Activated CD8-positive, alpha-beta memory T cell treated with anti-CD3 and anti-CD28 coated beads, Interleukin-2, amount 50 U/mL, for 1 hour (primary cell): ENCODE results near the gene RNF5.
"Not testable (repeated sequence)": the region's sequence is repeated elsewhere in the genome, so short reads cannot be mapped to it uniquely, and the experiment has no call there.

Source experiments
- DNase-seq: peaks from one replicate; pipeline ENCODE4 v3.0.0-alpha.2; 2020; ENCODE audit errors: extremely low read depth

Gene RNF5

DNA sequence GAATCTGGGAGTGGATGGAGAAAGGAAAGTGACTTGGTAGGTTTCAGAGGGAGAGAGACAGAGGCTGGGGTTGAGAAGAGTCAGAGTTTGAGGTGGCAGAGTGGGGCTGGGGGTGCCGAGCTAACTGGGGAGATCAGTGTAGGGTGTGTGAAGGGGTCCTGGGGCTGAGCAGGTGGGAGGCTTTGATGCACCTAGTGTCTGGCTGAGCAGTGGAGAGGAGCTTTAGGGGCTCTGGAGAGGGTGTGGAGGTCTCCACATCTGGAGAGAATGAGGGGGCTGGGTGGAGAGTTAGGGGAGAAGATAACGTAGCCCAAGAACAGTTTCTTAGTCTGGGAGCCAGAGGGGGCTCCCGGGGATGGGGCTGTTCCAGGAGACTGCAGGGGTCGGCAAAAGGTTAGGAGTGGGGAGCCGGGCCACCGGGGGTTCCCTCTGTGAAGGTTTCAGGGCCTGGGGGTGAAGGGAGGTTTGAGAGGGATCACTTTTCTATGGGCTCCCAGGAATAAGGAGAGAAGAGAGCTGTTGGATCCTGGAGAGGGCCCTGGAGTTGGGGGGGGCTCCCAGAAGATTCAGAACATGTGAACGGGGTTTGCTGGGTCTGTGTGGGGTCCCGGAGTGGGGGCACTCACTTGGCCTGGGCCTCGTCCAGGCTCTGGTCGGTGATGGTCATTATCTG is 11.0 kb downstream of the RNF5 start:
- no peak for DNase-seq

- DNase-seq: no peak
Observed at GRCh38 chr6:32189742-32190053, 11.5 kb downstream of the RNF5 start.

DNA sequence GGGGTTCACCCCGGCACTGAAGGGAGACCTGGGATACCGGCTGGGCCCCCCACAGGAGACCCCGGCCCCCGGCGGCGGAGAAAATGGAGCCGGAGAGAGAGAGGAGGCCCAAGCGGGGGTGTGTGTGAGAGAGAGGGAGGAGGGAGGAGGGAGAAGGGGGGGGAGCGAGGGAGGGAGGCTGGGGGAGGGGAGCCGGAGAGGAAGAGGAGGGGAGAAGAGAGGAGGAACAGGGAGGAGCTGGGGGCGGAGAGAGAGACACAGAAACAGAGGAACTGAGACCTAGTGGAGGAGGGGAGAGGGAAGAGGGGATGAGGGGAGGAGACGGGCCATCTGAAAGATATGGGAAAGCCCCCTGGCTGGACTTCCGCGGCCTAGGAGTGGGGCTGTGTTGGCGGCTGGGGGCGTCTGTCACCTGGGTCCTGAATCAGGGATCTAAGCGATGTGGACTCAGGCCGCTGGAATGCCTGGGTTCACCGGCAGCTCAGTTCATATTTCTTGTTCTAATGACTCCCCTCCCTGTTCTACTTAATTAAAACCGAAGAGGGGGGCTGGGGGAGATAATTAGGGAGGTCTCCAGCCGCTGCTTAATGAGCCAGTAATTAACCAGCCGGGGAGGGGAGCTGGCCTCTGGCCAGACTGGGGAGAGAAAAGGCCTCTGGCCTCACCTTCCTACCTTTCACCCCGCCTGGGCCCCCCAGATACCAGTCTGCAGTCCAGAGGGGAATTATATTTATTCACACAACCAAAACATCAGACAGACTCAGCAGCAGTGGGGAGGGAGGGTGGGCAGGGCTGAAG is 12.0 kb downstream of the RNF5 start, which contains the start of gene PBX2:
Gene PBX2, minus strand, starts transcription at position 149 of the 798 bp plus-strand sequence. CDS start 287 bp downstream, outside the sequence.
- DNase-seq: peak; percentile 50

GRCh38 chr6:32190911-32191677 is 12.9 kb downstream of the RNF5 start:
- DNase-seq: no peak

DNA sequence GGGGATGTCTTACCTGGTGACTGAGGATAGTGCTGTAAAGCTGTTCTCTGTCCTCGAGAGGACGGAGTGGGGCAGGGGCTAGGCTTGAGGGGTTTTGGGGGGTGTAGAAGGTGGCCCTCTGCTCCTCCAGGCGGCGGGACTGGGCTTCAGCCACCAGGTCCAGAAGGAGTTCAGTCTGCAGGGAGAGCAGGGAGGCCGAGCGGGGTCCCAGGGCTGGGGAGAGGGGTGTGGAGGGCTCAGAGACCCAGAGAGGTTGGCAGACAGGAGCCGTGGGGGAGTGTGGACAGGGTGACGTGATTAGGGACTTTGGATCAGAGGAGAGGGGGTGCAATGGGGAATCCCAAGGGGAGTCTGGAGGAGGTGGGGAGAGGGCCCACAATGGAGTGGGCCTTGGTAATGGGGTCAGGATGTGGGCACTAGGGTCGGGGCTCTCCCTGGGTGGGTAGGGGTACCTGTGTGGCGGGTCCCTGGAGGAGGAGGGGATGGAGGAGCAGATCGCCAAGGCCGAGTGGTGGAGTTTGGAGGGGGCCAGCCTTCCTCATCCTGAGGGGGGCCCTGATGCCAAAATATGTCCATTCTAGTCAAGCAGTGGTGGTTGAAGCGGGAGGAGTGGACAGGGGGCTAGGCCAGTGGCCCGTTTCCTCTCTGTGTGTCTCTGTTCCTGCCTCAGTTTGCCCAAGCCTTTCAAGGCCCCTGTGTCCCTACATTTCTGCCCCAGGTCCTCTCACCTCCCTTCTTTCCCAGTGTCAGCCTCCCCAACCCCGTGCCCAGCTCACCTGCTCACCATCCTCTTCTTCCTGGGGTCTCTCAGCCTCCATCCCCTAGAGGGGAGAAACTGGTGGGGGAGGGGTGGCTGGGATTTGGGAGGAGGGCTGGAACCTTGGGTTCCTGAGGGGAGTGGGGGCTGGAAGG is 13.7 kb downstream of the RNF5 start:
- no peak for DNase-seq

DNA sequence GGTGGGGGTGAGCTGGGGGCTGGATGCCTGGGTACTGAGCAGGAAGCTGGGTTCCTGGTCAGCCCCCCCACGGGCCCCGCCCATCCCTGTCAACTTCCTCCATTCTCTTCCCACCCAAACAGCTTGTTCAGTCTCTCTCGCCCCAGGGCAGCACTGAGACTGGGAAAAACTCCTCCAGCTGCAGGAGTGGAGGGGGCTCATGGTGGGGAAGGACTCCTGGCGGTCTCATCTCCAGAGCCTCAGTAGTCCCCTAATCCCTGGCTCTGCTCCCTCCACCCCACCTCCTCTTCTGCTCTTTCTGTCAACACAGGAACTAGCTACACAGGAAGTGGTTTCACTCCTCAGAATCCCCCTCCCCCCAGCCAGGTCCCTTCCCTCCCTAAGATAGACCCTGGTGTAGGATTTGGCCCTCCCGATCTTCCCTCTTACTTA is 14.4 kb downstream of the RNF5 start, which contains the start of gene GPSM3:
Gene GPSM3, minus strand, starts transcription at position 36 of the 432 bp plus-strand sequence. CDS start 130 bp downstream, outside the sequence.
- no peak for DNase-seq

DNA sequence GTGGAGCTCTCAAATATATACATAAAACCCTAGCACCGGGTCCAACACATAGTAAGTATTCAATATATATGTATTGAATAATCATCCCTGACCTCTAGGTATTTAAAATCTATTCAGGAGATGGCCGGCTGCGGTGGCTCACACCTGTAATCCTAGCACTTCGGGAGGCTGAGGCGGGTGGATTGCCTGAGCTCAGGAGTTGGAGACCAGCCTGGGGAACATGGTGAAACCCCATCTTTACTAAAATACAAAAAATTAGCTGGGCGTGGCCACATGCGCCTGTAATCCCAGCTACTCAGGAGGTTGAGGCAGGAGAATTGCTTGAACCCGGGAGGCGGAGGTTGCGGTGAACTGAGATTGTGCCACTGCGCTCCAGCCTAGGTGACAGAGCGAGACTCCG is 14.9 kb downstream of the RNF5 start:
- not testable (repeated sequence) for DNase-seq

DNA sequence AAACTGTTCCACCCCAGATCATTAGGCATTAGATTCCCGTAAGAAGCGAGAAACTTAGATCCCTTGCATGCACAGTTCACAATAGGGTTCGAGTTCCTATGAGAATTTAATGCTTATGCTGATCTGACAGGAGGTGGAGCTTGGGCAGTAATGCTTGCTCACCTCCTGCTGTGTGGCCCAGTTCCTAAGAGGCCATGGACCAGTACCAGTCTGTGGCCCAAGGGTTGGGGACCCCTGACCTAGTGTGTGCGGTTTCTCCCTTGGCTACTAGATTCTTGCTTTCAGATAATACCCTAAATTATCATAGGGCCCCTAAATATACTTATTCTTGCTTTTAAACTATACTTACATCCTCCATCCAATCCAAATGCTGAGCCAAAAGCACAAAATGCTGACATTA is 16.2 kb downstream of the RNF5 start:
- no peak for DNase-seq

GRCh38 chr6:32194825-32195651 is 16.8 kb downstream of the RNF5 start:
- DNase-seq: no peak

- peak; percentile 99 for DNase-seq
Observed at GRCh38 chr6:32195652-32195901, 17.4 kb downstream of the RNF5 start.

- no peak for DNase-seq
Observed at GRCh38 chr6:32195902-32196681, 17.9 kb downstream of the RNF5 start.

DNA sequence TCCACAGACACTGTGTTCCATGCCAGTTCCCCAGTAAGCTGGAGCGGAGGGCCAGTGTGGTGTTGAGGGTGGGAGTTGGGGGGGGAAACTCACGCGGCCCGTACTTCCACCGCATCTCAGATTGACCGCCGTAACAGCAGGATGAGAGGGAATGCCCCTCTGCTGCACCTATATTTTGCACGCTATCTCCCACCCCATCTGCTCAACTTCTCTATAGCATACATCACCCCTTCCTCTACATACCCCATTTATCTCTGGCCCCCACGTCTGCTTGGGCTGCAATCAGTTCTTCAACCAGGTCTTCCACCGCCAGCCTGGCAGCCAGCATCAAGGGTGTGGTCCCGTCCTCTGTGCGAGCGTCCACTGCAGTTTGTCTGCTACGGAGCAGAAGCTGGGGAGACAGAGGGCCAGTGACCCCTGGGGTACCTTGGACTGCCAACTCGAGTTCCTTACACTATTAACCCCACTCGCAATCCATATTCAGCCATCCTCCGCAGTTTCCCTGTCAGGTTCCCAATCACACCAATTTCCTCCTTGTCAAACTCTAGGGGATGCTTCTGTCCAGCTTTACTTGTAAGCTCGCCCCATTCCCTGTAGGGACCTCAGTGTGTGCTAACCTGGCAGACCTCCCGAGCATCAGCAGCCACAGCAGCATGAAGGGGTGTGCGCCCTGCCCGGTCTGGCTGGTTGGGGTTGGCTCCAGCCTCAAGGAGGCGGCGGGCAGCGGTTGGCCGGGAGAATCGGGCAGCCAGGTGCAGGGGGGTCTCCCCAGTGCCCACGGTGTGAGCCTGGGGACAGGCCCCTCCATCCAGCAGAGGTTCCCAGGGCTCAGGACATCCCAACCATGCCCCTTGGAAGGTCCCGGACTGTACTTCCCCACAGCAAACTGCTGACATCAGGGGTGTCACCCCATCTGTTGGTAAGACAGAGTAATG is 18.7 kb downstream of the RNF5 start:
- DNase-seq: no peak

GRCh38 chr6:32198345-32198696 is 20.1 kb downstream of the RNF5 start:
- DNase-seq: no peak

DNA sequence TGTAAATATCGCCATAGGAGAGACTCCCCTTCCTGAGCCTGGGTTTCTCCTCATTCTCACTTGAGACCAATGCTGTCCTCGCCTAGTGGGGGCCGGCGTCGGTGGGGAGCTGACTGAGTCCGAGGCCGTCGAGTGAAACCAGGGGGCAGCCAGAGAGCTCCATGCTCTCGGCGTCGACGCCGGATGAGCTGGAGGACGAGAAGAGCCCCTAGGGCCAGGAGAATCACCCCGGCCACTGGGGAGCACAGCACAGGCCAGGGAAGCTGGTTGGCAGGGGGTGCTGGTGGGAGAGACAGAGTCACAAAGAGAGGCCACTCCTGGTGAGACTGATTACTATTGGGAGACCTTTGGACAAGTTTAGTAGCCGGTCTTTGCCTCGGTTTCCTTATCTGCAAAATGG is 20.7 kb downstream of the RNF5 start:
- DNase-seq: no peak

GRCh38 chr6:32200711-32201475 is 22.7 kb downstream of the RNF5 start:
- no peak for DNase-seq

DNA sequence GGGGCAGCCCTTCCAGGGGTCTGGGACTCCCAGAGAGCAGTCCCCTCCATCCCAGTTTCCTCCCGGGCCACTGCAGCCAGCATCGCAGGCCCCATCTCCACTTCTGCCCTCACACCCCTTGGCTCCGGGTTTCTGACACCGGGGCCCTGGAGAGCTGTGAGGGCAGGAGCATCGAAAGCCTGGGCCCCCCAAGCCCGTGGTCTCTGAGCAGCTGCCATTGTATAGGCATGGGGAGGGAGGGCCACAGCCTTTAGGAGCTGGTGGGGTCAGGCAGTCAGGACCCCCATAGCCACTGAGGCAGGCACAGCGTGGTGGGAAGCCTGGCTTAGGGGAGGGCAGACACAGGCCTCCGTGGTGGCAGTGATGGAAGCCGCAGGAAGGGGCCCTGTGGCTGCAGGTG is 24.0 kb downstream of the RNF5 start:
- DNase-seq: no peak

- no peak for DNase-seq
Observed at GRCh38 chr6:32203426-32204267, 25.4 kb downstream of the RNF5 start.
